Fibroblast of lung (primary cell): ENCODE results near the gene UVRAG. TPM values are rescaled to one million over a fixed set of nuclear protein-coding genes. Genes with fewer than 3 reads are reported as not detected.

ENCODE experiments used
- DNase-seq, 2 donors: peaks; one replicate each; pipeline versions ENCODE4 v3.0.0 to v3.0.0-alpha.2; 2010; ENCODE audit warnings: low read depth in 2 of 2
- H2AFZ ChIP-seq: 2 replicates; pipeline ENCODE4 v1.5.1; 2012; ENCODE audit warnings: low read length, control low read depth, inconsistent platforms
- H3K27ac ChIP-seq: 2 replicates; pipeline ENCODE4 v1.5.1; 2011; ENCODE audit warnings: low read length, control low read depth; ENCODE audit not compliant: insufficient read depth
- H3K27me3 ChIP-seq: 2 replicates; pipeline ENCODE4 v1.5.1; 2011; ENCODE audit warnings: mild to moderate bottlenecking, low read length; ENCODE audit not compliant: control insufficient read depth, insufficient read depth
- H3K36me3 ChIP-seq: 2 replicates; pipeline ENCODE4 v1.5.1; 2011; ENCODE audit warnings: low read length; ENCODE audit not compliant: control insufficient read depth, insufficient read depth
- H3K4me1 ChIP-seq: 2 replicates; pipeline ENCODE4 v1.5.1; 2011; ENCODE audit warnings: low read length; ENCODE audit not compliant: control insufficient read depth, insufficient read depth; ENCODE audit errors: extremely low read depth
- H3K4me2 ChIP-seq: 2 replicates; pipeline ENCODE4 v1.5.1; 2011; ENCODE audit warnings: low read length, control low read depth; ENCODE audit not compliant: insufficient read depth; ENCODE audit errors: extremely low read depth
- H3K4me3 ChIP-seq, 4 experiments: fragments of 200-600 bp in 1 of 4; sonication (generic) in 1 of 4; replicated peaks in 1 of 4; 2 replicates each; pipeline ENCODE4 v1.5.1; 2011 to 2016; ENCODE audit warnings: low read length in 4 of 4, low read depth in 3 of 4, mild to moderate bottlenecking in 3 of 4, control low read depth in 2 of 4, inconsistent platforms in 1 of 4, mixed read lengths in 1 of 4; ENCODE audit not compliant: insufficient read depth in 1 of 4; ENCODE audit errors: control extremely low read depth in 1 of 4
- H3K79me2 ChIP-seq: 2 replicates; pipeline ENCODE4 v1.5.1; 2012; ENCODE audit warnings: mild to moderate bottlenecking, low read length, inconsistent platforms; ENCODE audit not compliant: control insufficient read depth, insufficient read depth
- H3K9ac ChIP-seq: 2 replicates; pipeline ENCODE4 v1.5.1; 2011; ENCODE audit warnings: mild to moderate bottlenecking, low read length, control low read depth; ENCODE audit not compliant: insufficient read depth
- H3K9me3 ChIP-seq: 2 replicates; pipeline ENCODE4 v1.5.1; 2012; ENCODE audit warnings: low read depth, low read length; ENCODE audit not compliant: control insufficient read depth, insufficient read depth
- H4K20me1 ChIP-seq: 2 replicates; pipeline ENCODE4 v1.5.1; 2011; ENCODE audit warnings: low read length; ENCODE audit not compliant: control insufficient read depth, insufficient read depth; ENCODE audit errors: extremely low read depth
- CTCF ChIP-seq, 2 donors: IDR thresholded peaks in 1 of 2; conservative IDR thresholded peaks in 1 of 2; 1 replicate in 1 of 2; 2 replicates in 1 of 2; pipeline ENCODE4 v1.5.1; 2011 to 2012; ENCODE audit warnings: low read length in 2 of 2, control low read depth in 1 of 2, inconsistent platforms in 1 of 2, low read depth in 1 of 2, mild to moderate bottlenecking in 1 of 2
- EZH2 ChIP-seq: IDR thresholded peaks from 2 replicates; pipeline ENCODE4 v1.5.1; 2012; ENCODE audit warnings: low read length, control low read depth, mild to moderate bottlenecking; ENCODE audit errors: missing control alignments
- polyA plus RNA-seq, 2 donors: library from polyadenylated mRNA; depleted of rRNA in 1 of 2; stranded (reverse) in 1 of 2; unstranded in 1 of 2; fragments of >200 nt; gene quantifications; 2 replicates each; pipeline ENCODE4 v1.2.1, GENCODE V29; 2011 to 2012; ENCODE audit warnings: missing spikeins in 1 of 2
- total RNA-seq: library from RNA; depleted of rRNA; stranded (reverse); fragments of >200 nt; gene quantifications from 2 replicates; pipeline ENCODE4 v1.2.1, GENCODE V29; 2014

UVRAG gene
- total and polyA plus RNA-seq, 2 donors (not counting 1 experiment from before 2014, with no cell fraction given) = 15.8 to 22.1 TPM

DNA sequence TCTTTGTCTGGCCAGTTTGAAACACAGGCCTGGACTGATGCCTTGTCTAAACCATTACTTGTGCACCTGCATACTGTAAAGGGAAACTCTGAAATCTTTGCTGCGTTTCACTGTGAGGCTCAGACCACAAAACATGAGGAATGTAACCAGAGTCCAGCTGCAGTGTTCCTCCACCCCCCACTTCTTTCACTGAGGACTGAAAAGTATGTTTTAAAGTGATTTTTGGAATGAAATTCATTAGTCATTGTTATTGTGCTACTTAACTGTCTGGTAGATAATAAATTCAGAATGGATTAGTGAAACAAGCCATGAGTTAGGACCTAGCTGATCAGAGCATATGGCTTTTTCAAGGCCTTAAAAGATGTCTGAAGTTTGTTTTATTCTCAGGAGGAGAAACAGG lies 210.1 kb downstream of the UVRAG start:
- Histone ChIP-seq H3K9ac (no peak overlapping the region), H3K27ac (no peak overlapping the region), H2AFZ (no peak overlapping the region)

GRCh38 chr11:76025817-76026216 lies 210.8 kb downstream of the UVRAG start:
- Histone ChIP-seq H3K4me2 (no peak overlapping the region), H3K36me3 (no peaks in the 10 kb centered on the region), H2AFZ (no peak overlapping the region), H3K9ac (no peak overlapping the region), H4K20me1 (no peaks in the 10 kb centered on the region), H3K4me1 (peaks cover 2% of the 10 kb centered on the region), H3K27me3 (no peaks in the 10 kb centered on the region), H3K9me3 (no peaks in the 10 kb centered on the region), H3K27ac (no peak overlapping the region), H3K79me2 (no peaks in the 10 kb centered on the region), H3K4me3 (no peak overlapping the region)
- TF ChIP-seq CTCF (conservative IDR thresholded peaks at IDR 0.05 in 1 of 2, IDR thresholded peaks at IDR 0.05 in 1 of 2; ENCODE audit: low read depth in 1 of 2, low read length in 2 of 2) (no peak), EZH2 (no peak)
- no peak for DNase-seq

More for the DNA sequence above, 210.1 kb downstream of the UVRAG start:
- Histone ChIP-seq H3K9me3 (no peaks in the 10 kb centered on the region), H3K27me3 (no peaks in the 10 kb centered on the region), H3K4me2 (no peak overlapping the region), H4K20me1 (no peaks in the 10 kb centered on the region), H3K79me2 (no peaks in the 10 kb centered on the region), H3K4me3 (no peak overlapping the region), H3K4me1 (peaks cover 2% of the 10 kb centered on the region), H3K36me3 (no peaks in the 10 kb centered on the region)
- peak; percentile 73 to 98 for DNase-seq
- TF ChIP-seq EZH2 (no peak), CTCF (conservative IDR thresholded peaks at IDR 0.05 in 1 of 2, IDR thresholded peaks at IDR 0.05 in 1 of 2; ENCODE audit: low read depth in 1 of 2, low read length in 2 of 2) (no peak)

GRCh38 chr11:76026281-76026680 lies 211.3 kb downstream of the UVRAG start:
- Histone ChIP-seq H3K4me2 (no peak overlapping the region), H3K4me1 (peaks cover 2% of the 10 kb centered on the region), H3K27me3 (no peaks in the 10 kb centered on the region), H3K27ac (no peak overlapping the region), H2AFZ (no peak overlapping the region), H3K9me3 (no peaks in the 10 kb centered on the region), H3K9ac (no peak overlapping the region), H3K36me3 (no peaks in the 10 kb centered on the region), H4K20me1 (no peaks in the 10 kb centered on the region), H3K79me2 (no peaks in the 10 kb centered on the region), H3K4me3 (no peak overlapping the region)
- TF ChIP-seq EZH2 (no peak), CTCF (conservative IDR thresholded peaks at IDR 0.05 in 1 of 2, IDR thresholded peaks at IDR 0.05 in 1 of 2; ENCODE audit: low read depth in 1 of 2, low read length in 2 of 2) (no peak)
- no peak for DNase-seq
